ENCODE results near the gene CHST2.
A peak's percentile ranks its signal among the peaks of the same experiment; 100 is the strongest.

Gene CHST2

GRCh38 chr3:143081844-143082778, 37.5 kb upstream of the CHST2 start:
- no peak for TF ChIP-seq CTCF (IDR thresholded peaks at IDR 0.05; ENCODE audit: low read length)
- TF ChIP-seq EZH2 (IDR thresholded peaks at IDR 0.05; ENCODE audit: borderline replicate concordance, low read length), result no peak

GRCh38 chr3:143083781-143084180, 35.8 kb upstream of the CHST2 start:
- 0 out of 2 replicates have a peak, but pooled peaks cover 5% of the 10 kb centered on the region for H3K9me3 ChIP-seq (ENCODE audit: low read length)
- H3F3A ChIP-seq (ENCODE audit: insufficient read depth, low read length), result no peaks in the 10 kb centered on the region; the same call in 1 of the 2 replicates
- H3K79me2 ChIP-seq (ENCODE audit: insufficient read depth, low read length), result no peaks in the 10 kb centered on the region
- peaks cover 13% of the 10 kb centered on the region for H3K4me1 ChIP-seq (ENCODE audit: insufficient read depth, low read length, severe bottlenecking)
- no peaks in the 10 kb centered on the region for H3K36me3 ChIP-seq (ENCODE audit: insufficient read depth, low read length)
- H3K9me2 ChIP-seq (ENCODE audit: low read depth, low read length), result no peaks in the 10 kb centered on the region
- H3K4me3 ChIP-seq (ENCODE audit: low read depth, low read length, poor library complexity, severe bottlenecking), result no peak overlapping the region
- H3K27me3 ChIP-seq (ENCODE audit: insufficient read depth, low read length), result peaks cover 4% of the 10 kb centered on the region; the same call in 1 of the 2 replicates
- H2AFZ ChIP-seq (ENCODE audit: low read length), result no peak overlapping the region
- TF ChIP-seq EZH2 (IDR thresholded peaks at IDR 0.05; ENCODE audit: borderline replicate concordance, low read length) (no peak), CTCF (IDR thresholded peaks at IDR 0.05; ENCODE audit: low read length) (no peak)
- H4K20me1 ChIP-seq (ENCODE audit: insufficient read depth, low read length), result no peaks in the 10 kb centered on the region
- no peak overlapping the region for H3K4me2 ChIP-seq (ENCODE audit: low read length)
- no peak overlapping the region for H3K9ac ChIP-seq (ENCODE audit: low read length)
- H3K27ac ChIP-seq (ENCODE audit: low read depth, low read length, poor library complexity, severe bottlenecking), result no peak overlapping the region

More at GRCh38 chr3:143081844-143082778, 37.5 kb upstream of the CHST2 start:
- H3K79me2 ChIP-seq (ENCODE audit: insufficient read depth, low read length), result no peaks in the 10 kb centered on the region
- H3K4me3 ChIP-seq (ENCODE audit: low read depth, low read length, poor library complexity, severe bottlenecking), result no peak overlapping the region
- peaks cover 4% of the 10 kb centered on the region; the same call in 1 of the 2 replicates for H3K27me3 ChIP-seq (ENCODE audit: insufficient read depth, low read length)
- H3K9me3 ChIP-seq (ENCODE audit: low read length), result no peaks in the 10 kb centered on the region
- no peak overlapping the region for H2AFZ ChIP-seq (ENCODE audit: low read length)
- no peak overlapping the region for H3K27ac ChIP-seq (ENCODE audit: low read depth, low read length, poor library complexity, severe bottlenecking)
- H3K4me1 ChIP-seq (ENCODE audit: insufficient read depth, low read length, severe bottlenecking), result peaks cover 13% of the 10 kb centered on the region
- H3K9me2 ChIP-seq (ENCODE audit: low read depth, low read length), result no peaks in the 10 kb centered on the region
- H3K9ac ChIP-seq (ENCODE audit: low read length), result no peak overlapping the region
- no peaks in the 10 kb centered on the region for H3K36me3 ChIP-seq (ENCODE audit: insufficient read depth, low read length)
- H4K20me1 ChIP-seq (ENCODE audit: insufficient read depth, low read length), result no peaks in the 10 kb centered on the region
- peak overlapping the region; percentile 40 for H3K4me2 ChIP-seq (ENCODE audit: low read length)
- no peaks in the 10 kb centered on the region; the same call in 1 of the 2 replicates for H3F3A ChIP-seq (ENCODE audit: insufficient read depth, low read length)

GRCh38 chr3:143084856-143085731, 34.5 kb upstream of the CHST2 start:
- TF ChIP-seq EZH2 (IDR thresholded peaks at IDR 0.05; ENCODE audit: borderline replicate concordance, low read length), result no peak
- no peak for TF ChIP-seq CTCF (IDR thresholded peaks at IDR 0.05; ENCODE audit: low read length)
- Histone ChIP-seq H3K9ac (ENCODE audit: low read length) (no peak overlapping the region), H3K36me3 (ENCODE audit: insufficient read depth, low read length) (no peaks in the 10 kb centered on the region), H3K4me2 (ENCODE audit: low read length) (no peak overlapping the region), H3F3A (ENCODE audit: insufficient read depth, low read length) (no peaks in the 10 kb centered on the region), H3K9me2 (ENCODE audit: low read depth, low read length) (no peaks in the 10 kb centered on the region), H3K9me3 (ENCODE audit: low read length) (0 out of 2 replicates have a peak, but pooled peaks cover 5% of the 10 kb centered on the region), H3K27ac (ENCODE audit: low read depth, low read length, poor library complexity, severe bottlenecking) (no peak overlapping the region), H3K79me2 (ENCODE audit: insufficient read depth, low read length) (no peaks in the 10 kb centered on the region), H3K4me3 (ENCODE audit: low read depth, low read length, poor library complexity, severe bottlenecking) (no peak overlapping the region), H4K20me1 (ENCODE audit: insufficient read depth, low read length) (no peaks in the 10 kb centered on the region), H3K27me3 (ENCODE audit: insufficient read depth, low read length) (peaks cover 4% of the 10 kb centered on the region; the same call in 1 of the 2 replicates), H3K4me1 (ENCODE audit: insufficient read depth, low read length, severe bottlenecking) (peaks cover 13% of the 10 kb centered on the region), H2AFZ (ENCODE audit: low read length) (no peak overlapping the region)
